ENCODE measurements around the gene TBC1D30.
A peak's percentile ranks its signal among the peaks of the same experiment; 100 is the strongest.

Gene TBC1D30

DNA sequence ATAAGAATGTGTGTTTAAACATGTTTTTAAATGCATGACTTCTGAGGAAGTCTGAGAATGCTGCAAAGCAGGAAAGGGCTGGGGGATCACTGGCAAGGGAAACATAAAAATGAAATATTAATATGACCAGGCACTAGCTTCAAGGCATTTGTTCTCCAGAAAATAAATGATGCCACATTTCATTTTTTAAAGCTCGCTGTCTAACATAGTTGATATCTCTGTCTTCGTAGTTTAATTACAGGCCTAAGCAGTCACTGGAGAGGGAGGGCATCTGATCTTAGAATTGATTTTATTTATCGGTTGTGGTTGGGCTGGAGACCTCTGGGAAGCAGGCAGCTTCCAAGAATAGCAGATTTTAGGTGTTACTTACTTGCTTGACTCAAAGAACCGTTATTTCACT is 87.5 kb downstream of the TBC1D30 start:
- DNase-seq = peak; percentile 35

DNA sequence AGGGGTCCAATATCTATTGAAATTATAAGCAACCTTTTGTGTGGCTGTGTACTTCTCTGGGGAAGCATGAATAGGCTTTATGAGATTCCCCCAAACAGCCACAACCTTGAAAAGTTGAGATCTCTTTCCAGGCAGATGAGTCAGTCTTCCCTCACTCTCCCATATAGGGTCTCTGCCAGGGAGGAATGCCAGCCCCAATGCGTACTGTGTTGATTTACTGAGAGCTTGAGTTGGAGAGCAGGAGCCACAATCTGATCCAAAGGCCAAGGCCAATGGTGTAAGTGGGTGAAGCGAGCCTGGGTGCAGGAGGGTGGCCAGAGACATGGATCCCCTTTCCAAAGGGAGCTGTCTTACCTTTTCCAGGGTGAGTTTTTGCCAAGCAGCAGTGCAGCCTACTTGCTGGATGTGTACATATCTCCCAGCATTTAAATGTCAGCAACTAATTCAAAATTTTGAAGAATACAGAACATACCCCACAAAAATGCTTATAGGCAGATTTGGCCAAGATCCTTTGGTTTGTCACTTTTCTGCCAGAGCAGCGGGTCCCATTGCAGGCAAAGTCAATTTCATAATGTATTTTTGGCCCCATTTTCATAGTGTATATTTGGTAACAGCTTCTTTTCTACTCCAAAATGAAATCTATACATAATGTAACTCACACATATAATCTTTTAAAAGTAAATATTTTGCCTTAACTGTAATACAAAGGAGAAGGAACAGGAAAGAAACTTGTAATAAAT is 88.2 kb downstream of the TBC1D30 start:
- DNase-seq = peak; percentile 24

DNA sequence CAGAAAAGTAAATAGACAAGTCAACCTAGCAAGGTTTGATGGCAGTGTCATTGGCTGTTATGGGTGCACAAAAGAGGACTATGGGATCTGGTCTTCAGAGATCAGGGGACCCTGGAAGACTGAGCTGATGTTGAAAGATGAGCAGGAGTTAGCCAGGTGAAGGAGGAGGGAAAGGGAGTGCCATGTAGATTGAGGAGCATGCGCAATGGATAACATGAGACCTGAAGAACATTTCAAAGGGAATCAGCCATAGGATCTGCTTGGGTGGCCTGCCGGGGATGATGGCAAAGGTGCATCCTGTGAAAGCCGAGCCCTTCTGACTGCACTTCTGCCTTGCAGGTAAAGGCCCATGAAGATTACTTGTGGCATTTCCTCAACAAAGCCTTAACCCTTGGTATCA is 90.8 kb downstream of the TBC1D30 start:
- DNase-seq = no peak

DNA sequence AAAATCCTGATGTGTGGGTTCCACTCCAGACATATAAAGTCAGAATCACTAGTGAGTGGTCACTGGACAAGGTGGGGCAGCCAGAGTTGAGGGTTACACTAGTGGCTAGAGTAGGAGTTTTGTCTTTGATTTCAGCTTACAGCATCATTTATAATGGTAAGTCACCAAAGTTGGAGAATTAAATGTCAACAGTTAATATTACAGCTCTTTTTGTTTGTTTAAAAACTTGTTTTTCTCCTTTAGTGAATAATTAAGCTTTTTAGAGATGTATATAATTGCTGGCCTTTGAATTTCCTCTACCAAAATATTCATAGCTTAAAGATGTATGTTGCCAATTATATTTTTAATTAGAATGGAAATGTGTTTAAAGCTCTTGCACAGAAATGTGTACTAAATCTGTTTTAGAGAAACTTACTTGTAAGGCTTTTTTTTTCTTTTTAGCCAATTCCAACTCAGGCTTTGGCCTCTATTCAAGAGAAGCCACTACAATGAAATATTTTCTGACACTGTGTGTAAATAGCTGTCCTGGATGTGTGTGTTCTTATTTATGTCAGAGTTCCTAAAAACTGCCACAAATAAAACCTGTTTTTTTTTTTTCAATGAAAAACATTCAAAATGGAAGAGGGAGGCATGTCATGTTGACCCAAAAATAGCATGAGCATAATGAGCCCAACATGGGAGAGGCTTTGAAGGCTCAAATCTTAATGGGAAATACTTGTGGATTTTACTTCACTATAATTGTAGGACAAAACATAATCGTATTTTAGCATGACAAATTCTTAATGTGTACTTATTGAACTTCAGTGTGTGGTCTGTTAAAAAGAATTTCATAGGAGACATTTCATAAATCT is 92.2 kb downstream of the TBC1D30 start:
- DNase-seq = no peak

DNA sequence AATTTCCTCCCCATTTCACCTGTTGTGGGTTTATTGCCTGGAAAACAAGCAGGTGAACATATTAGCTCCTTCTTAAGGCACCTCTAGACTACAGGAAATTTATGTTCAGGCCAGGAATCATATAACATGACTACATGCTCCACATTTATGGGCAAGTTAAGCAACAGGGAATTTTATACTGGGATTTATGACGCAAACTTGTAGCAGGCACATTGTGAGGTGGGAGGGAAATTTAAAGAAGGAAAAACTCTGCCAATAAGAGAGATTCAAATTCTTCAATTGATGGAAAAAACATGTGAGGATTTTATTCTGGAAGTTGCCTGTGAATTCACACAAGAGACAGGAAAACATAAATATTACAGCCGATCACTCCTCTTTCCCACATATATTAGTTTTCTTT is 93.9 kb downstream of the TBC1D30 start:
- no peak for DNase-seq

DNA sequence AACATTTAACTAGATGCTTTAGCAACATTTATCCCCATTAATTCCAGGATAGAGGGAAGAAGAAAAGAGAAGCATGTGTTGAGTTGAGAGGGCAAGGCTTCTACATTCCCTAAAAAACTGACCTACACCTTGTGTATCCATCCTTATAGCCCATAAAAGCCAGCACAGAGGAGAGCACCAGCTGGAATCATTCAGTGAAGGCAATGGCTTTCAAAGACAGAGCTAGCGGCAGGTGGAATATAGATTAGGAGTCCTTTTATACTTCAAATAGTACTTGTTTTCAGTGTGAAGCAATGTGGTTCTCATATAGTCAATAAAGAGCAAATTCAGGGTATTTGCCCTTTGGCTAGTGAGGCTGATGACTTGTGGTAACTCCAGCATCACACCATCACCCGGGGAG is 94.4 kb downstream of the TBC1D30 start:
- no peak for DNase-seq

DNA sequence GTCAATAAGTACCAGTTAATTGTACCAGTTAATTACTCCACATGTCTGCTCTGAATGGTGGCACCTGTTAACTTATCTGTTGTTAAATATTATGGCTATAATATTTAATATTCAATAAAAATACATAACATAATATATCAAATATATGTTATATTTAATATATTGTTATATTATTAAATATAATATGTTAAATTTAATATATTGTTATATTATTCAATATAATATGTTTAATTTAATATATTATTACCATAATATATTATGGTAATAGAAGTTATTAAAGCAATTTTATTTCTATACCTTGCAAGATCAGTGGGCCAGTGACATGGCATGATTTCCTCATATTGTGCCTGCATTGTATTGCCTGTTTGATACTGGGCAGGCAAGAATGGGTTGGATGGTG is 98.4 kb downstream of the TBC1D30 start:
- no peak for DNase-seq

DNA sequence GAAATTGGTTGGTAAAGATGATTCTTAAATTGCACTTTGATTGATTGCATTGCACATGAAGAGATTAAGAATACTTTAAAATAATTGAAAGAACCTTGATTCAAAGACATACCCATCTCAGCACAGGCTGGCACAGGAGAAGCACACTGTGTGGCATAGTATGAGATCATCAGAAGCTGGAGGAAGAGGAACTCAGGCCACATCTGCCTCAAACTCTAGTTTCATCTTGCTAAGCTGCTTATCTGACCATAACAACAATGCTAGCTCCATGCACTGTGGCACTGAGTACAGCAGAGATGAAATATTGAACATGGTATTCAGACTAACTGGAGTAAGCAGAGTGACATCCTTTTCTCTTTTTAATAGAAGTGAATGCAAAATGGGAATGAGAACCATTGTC is 99.1 kb downstream of the TBC1D30 start:
- no peak for DNase-seq

Measured in eye (tissue), 1 donor.